Calu3 (cell line): ENCODE results near the gene KRT78. TPM values are rescaled to one million over a fixed set of nuclear protein-coding genes. Genes with fewer than 3 reads are reported as not detected.

Source experiments
- BruUV-seq: library from RNA; stranded (reverse); fragments of 400-500 nt; replicated peaks from 2 replicates; lab custom pipeline; 2021; lab: Mats Ljungman, UMichigan
- CTCF ChIA-PET: fragments of 300-600 bp; sonication (Branson Sonifier 250); formaldehyde crosslinking; loops from one replicate; lab custom pipeline; 2022; ENCODE audit warnings: antibody characterized with exemption; lab: Charles Lee
- DNase-seq: peaks from one replicate; pipeline ENCODE4 v3.0.0; 2022
- H3K27ac Mint-ChIP-seq: one replicate; pipeline ENCODE4 v1.8.0; 2022; ENCODE audit warnings: mixed read lengths; ENCODE audit not compliant: unreplicated experiment
- H3K27me3 Mint-ChIP-seq: one replicate; pipeline ENCODE4 v1.8.0; 2022; ENCODE audit warnings: mixed read lengths; ENCODE audit not compliant: unreplicated experiment
- H3K36me3 Mint-ChIP-seq: one replicate; pipeline ENCODE4 v1.8.0; 2022; ENCODE audit warnings: mild to moderate bottlenecking, moderate library complexity, mixed read lengths; ENCODE audit not compliant: insufficient read depth, unreplicated experiment
- H3K4me1 Mint-ChIP-seq: one replicate; pipeline ENCODE4 v1.8.0; 2022; ENCODE audit warnings: mild to moderate bottlenecking, low read depth, mixed read lengths; ENCODE audit not compliant: unreplicated experiment
- H3K4me3 Mint-ChIP-seq: one replicate; pipeline ENCODE4 v1.8.0; 2022; ENCODE audit warnings: mild to moderate bottlenecking, low read depth, moderate library complexity, mixed read lengths; ENCODE audit not compliant: unreplicated experiment
- H3K9me3 Mint-ChIP-seq: one replicate; pipeline ENCODE4 v1.8.0; 2022; ENCODE audit warnings: low read depth, mixed read lengths; ENCODE audit not compliant: unreplicated experiment
- CTCF ChIP-seq: fragments of 200-600 bp; IDR thresholded peaks from one replicate; pipeline ENCODE4 v1.8.0; 2022; ENCODE audit warnings: antibody characterized with exemption; ENCODE audit not compliant: unreplicated experiment
- intact Hi-C: fragments of 100-400 bp; cut with micrococcal nuclease; formaldehyde crosslinking; loops from one replicate; pipeline ENCODE4 v1.10.0; 2022; ENCODE audit not compliant: unreplicated experiment
- total RNA-seq: library from RNA; stranded (reverse); gene quantifications from 2 replicates; pipeline ENCODE4 v1.2.3, GENCODE V29; 2022

Gene KRT78
- total RNA-seq, 1 experiment from 2014 or later = 0.59 TPM

- H3K27ac Mint-ChIP-seq = no peak overlapping the region
- peaks cover 11% of the 10 kb centered on the region for H3K27me3 Mint-ChIP-seq
- CTCF ChIA-PET = no interaction called here
- no peaks in the 10 kb centered on the region for H3K36me3 Mint-ChIP-seq
- BruUV-seq = no TSS peak
- H3K4me3 Mint-ChIP-seq = no peak overlapping the region
- H3K4me1 Mint-ChIP-seq = peaks cover 22% of the 10 kb centered on the region
- DNase-seq = no peak
- no peaks in the 10 kb centered on the region for H3K9me3 Mint-ChIP-seq
- intact Hi-C loops = no loop called here
- no peak for TF ChIP-seq CTCF
Observed at GRCh38 chr12:52834727-52835001, 14.1 kb downstream of the KRT78 start.

GRCh38 chr12:52833922-52834726 lies 14.7 kb downstream of the KRT78 start, which contains the start of gene KRT79:
Gene KRT79 (minus strand): TSS chr12:52834311. CDS start chr12:52834260, 51 bp downstream.
- Mint-ChIP-seq H3K9me3 (no peaks in the 10 kb centered on the region), H3K4me1 (peaks cover 22% of the 10 kb centered on the region), H3K27me3 (peaks cover 6% of the 10 kb centered on the region), H3K36me3 (no peaks in the 10 kb centered on the region), H3K27ac (no peak within 1 kb of the TSS), H3K4me3 (no peak within 1 kb of the TSS)
- no peak for TF ChIP-seq CTCF
- intact Hi-C loops = no loop called here
- no TSS peak for BruUV-seq
- CTCF ChIA-PET = interaction anchor here (0.6 kb wide), 1 partner anchor 797 kb away, joined by 6 read pairs; no protein-coding TSS in a partner anchor
- DNase-seq = no peak

- DNase-seq = no peak
- H3K27ac Mint-ChIP-seq = no peak overlapping the region
- H3K36me3 Mint-ChIP-seq = no peaks in the 10 kb centered on the region
- no peak overlapping the region for H3K4me3 Mint-ChIP-seq
- no peaks in the 10 kb centered on the region for H3K9me3 Mint-ChIP-seq
- no peak for TF ChIP-seq CTCF
- H3K27me3 Mint-ChIP-seq = no peaks in the 10 kb centered on the region
- peaks cover 22% of the 10 kb centered on the region for H3K4me1 Mint-ChIP-seq
- intact Hi-C loops = no loop called here
- BruUV-seq = no TSS peak
- CTCF ChIA-PET = interaction anchor here (0.6 kb wide), 1 partner anchor 796 kb away, joined by 6 read pairs; no protein-coding TSS in a partner anchor
Observed at GRCh38 chr12:52832985-52833905, 15.5 kb downstream of the KRT78 start.

GRCh38 chr12:52832451-52832850 lies 16.3 kb downstream of the KRT78 start:
- no peak for TF ChIP-seq CTCF
- intact Hi-C loops = no loop called here
- Mint-ChIP-seq H3K4me1 (peaks cover 20% of the 10 kb centered on the region), H3K36me3 (no peaks in the 10 kb centered on the region), H3K4me3 (no peak overlapping the region), H3K27ac (no peak overlapping the region), H3K27me3 (no peaks in the 10 kb centered on the region), H3K9me3 (no peaks in the 10 kb centered on the region)
- CTCF ChIA-PET = no interaction called here
- DNase-seq = no peak
- BruUV-seq = no TSS peak
